Measurements from ENCODE around the gene MTCH1. TPM values are rescaled to one million over a fixed set of nuclear protein-coding genes. Genes with fewer than 3 reads are reported as not detected.

MTCH1 gene
- total and polyA plus RNA-seq, 2 of the 4 experiments (the other 2 are of a cell fraction): 215 to 263 TPM

DNA sequence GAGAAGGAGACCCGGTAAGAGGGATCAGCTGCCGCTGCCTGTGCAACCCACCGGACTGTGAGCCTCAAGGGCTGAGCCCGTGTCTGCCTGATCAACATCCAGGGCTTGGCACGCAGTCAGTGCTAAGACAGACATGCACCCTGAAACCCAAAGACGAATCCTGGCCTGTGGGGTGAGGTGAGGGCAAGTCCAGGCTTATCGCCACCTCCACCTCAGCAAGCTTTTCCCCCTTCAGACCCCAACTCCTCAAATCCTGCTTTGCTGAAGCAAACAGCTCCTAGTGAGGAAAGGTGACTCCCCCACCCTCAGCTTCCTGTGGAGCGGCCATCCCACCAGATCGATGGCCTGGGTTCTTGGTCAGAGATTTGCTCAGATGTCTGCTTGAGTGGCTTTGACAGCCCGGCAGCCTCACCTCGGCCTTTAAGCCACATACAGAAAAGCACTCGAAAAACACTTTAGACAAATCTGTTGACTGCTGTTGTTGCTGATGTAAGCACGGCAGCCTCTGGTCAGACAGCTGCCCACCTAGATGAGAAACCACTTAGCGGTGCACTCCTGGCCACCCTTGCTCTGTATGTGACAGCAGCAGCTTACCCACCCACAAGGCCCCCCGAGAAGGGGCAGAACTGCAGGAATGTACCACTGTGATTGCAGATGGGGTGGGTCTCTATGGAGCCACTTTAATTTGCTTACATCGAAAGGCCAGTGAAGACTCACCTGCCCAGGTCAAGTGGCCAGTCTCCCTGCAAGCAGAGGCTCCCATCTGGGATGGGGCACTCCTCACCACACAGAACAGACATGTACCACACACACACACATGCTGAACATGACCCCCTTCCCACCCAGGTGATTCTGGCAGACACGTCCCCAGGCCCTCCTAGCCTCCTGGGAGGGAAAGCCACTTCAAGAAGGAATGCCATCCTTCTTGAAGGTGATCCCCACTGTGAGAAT, 14.8 kb downstream of the MTCH1 start (continued):
- no peak for TF ChIP-seq MAZ (IDR thresholded peaks at IDR 0.05; ENCODE audit: borderline replicate concordance, low read depth, low read length)

DNA sequence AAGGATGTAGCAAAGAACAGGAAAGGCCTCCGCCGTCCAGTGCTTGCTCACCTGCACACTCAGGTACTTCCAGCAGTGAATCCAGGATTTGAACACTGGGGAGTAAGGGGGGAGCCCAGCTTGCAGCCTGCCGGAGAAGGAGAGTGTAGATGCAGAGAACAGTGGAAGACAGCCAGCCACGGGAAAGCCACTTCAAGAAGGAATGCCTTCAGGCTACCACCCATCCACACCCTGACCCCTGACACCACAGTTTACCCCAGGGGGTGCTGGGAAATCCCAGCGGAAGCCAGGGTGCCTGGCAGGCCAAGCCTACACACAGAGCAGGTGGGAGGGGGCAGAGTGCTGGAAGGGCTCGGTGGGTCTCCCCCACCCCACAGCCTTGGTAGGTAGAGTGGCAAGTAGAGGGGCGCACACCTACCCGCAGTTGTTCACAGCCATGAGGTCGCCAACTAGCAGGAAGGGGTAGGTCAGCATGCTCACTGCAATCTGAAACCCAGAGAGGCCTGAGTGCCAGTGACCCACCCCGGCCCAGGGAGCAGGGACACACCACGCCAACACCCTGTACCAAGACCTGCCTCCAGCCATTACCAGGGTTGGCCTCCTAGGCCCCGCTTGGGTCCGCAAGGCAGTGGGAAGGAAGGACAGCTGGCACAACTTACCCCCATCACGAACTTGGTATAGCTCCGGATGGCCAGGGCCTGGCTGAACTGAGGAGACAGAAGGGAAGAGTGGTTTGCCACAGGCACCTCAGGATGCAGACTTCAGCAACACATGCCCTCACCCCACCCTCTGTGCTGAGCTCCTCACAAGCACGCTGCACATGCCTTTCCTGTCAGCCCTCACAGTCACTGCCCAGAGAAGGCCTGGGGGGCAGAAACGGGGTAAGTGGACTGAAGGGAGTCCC, 15.8 kb downstream of the MTCH1 start:
- no peak overlapping the region for H2BK120ac ChIP-seq (ENCODE audit: low read depth, low read length)
- no peak overlapping the region for H2AK5ac ChIP-seq (ENCODE audit: low read depth, low read length)
- no peak overlapping the region for H2BK20ac ChIP-seq (ENCODE audit: low read depth, low read length)
- peak overlapping the region; percentile 46 for H3K27ac ChIP-seq (ENCODE audit: insufficient read depth, low read length)
- H3K56ac ChIP-seq (ENCODE audit: extremely low read depth, insufficient read depth, low read length): no peak overlapping the region
- in situ Hi-C loops (cut with MboI; ENCODE audit: low sequenced_read_pairs) (no loop called here), intact Hi-C loops (cut with micrococcal nuclease) (no loop called here), dilution Hi-C loops (cut with HindIII; ENCODE audit: low sequenced_read_pairs, unreplicated experiment) (no loop called here)
- ChIA-PET CTCF (interaction anchor here (1.1 kb wide), 1 partner anchor 9 kb away, joined by 3 read pairs; no protein-coding TSS in a partner anchor), POLR2A (ENCODE audit: unreplicated experiment) (no interaction called here)
- DNase-seq (no peak), ATAC-seq (ENCODE audit: low read depth) (no peak)
- peak overlapping the region; percentile 15 for H2BK5ac ChIP-seq (ENCODE audit: low read depth, low read length, poor library complexity, severe bottlenecking)
- H3K18ac ChIP-seq (ENCODE audit: low read depth, low read length): no peak overlapping the region
- no peak overlapping the region for H4K91ac ChIP-seq (ENCODE audit: insufficient read depth, low read depth, low read length)
- no peak overlapping the region for H3K23ac ChIP-seq (ENCODE audit: low read depth, low read length)
- 100% methylated on average over 2 of the region's 17 CpGs; no CpG with 5 or more reads in 1 of the 2 experiments for WGBS, 2 experiments (ENCODE audit: extremely low coverage in 2 of 2, insufficient read length in 1 of 2)
- H3K4ac ChIP-seq (ENCODE audit: low read depth, low read length): no peak overlapping the region
- H3K9me1 ChIP-seq (ENCODE audit: insufficient read depth, low read length): no peaks in the 10 kb centered on the region
- no peak overlapping the region for H3K14ac ChIP-seq (replicated peaks; ENCODE audit: low read depth, low read length)
- no peak overlapping the region for H2BK15ac ChIP-seq (ENCODE audit: low read depth, low read length)
- H3K36me3 ChIP-seq (ENCODE audit: control insufficient read depth, insufficient read depth, low read length): peaks cover 81% of the 10 kb centered on the region
- no peak overlapping the region for H3K4me3 ChIP-seq (ENCODE audit: insufficient read depth, low read depth, low read length)
- no peak overlapping the region for H3K9ac ChIP-seq (ENCODE audit: low read depth, low read length)
- H3K4me1 ChIP-seq (ENCODE audit: control insufficient read depth, insufficient read depth, low read length): no peaks in the 10 kb centered on the region
- no peaks in the 10 kb centered on the region for H3K27me3 ChIP-seq (ENCODE audit: control insufficient read depth, insufficient read depth, low read length)
- H4K20me1 ChIP-seq (ENCODE audit: insufficient read depth, low read length): peaks cover 27% of the 10 kb centered on the region
- H2AFZ ChIP-seq (replicated peaks; ENCODE audit: low read length, poor library complexity): no peak overlapping the region
- H4K8ac ChIP-seq (ENCODE audit: low read depth in 2 of 2, low read length in 2 of 2): no peak overlapping the region
- H4K5ac ChIP-seq (ENCODE audit: low read depth, low read length): no peak overlapping the region
- H2AK9ac ChIP-seq (replicated peaks; ENCODE audit: low read depth, low read length, poor library complexity): no peak overlapping the region
- no TSS peak for BruUV-seq (replicated peaks)
- no peak overlapping the region for H3K4me2 ChIP-seq (ENCODE audit: low read depth, low read length)
- H3K9me3 ChIP-seq (ENCODE audit: control insufficient read depth, insufficient read depth, low read length): no peaks in the 10 kb centered on the region
- H3K79me1 ChIP-seq (ENCODE audit: low read depth in 1 of 2, low read length in 2 of 2): peaks cover 34 to 37% of the 10 kb centered on the region in 2 experiments
- TF ChIP-seq CHD1 (IDR thresholded peaks at IDR 0.05; ENCODE audit: low read depth, low read length) (no peak), NFE2L2 (IDR thresholded peaks at IDR 0.05; ENCODE audit: low read depth, low read length) (no peak), RAD21 (IDR thresholded peaks at IDR 0.05; ENCODE audit: low read length) (no peak), CEBPB (IDR thresholded peaks at IDR 0.05; ENCODE audit: low read depth, low read length) (no peak), FOS (IDR thresholded peaks at IDR 0.05; ENCODE audit: low read depth, low read length) (no peak), RCOR1 (IDR thresholded peaks at IDR 0.05; ENCODE audit: insufficient replicate concordance, low read length) (no peak), BHLHE40 (IDR thresholded peaks at IDR 0.05; ENCODE audit: low read depth, low read length) (no peak), MAZ (IDR thresholded peaks at IDR 0.05; ENCODE audit: borderline replicate concordance, low read depth, low read length) (no peak), MAFK (IDR thresholded peaks at IDR 0.05; ENCODE audit: low read depth, low read length) (no peak), MXI1 (IDR thresholded peaks at IDR 0.05; ENCODE audit: borderline replicate concordance, low read depth, low read length) (no peak), SMC3 (IDR thresholded peaks at IDR 0.05; ENCODE audit: low read depth, low read length) (no peak)
- TF ChIP-seq, protein P1, sequence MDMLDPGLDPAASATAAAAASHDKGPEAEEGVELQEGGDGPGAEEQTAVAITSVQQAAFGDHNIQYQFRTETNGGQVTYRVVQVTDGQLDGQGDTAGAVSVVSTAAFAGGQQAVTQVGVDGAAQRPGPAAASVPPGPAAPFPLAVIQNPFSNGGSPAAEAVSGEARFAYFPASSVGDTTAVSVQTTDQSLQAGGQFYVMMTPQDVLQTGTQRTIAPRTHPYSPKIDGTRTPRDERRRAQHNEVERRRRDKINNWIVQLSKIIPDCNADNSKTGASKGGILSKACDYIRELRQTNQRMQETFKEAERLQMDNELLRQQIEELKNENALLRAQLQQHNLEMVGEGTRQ (IDR thresholded peaks at IDR 0.05; ENCODE audit: low read depth, low read length): no peak

Data from IMR-90 (cell line).